Measurements from ENCODE around the gene ARHGAP28. TPM values are rescaled to one million over a fixed set of nuclear protein-coding genes. Genes with fewer than 3 reads are reported as not detected.

The ARHGAP28 gene
- total and polyA plus RNA-seq, 10 of the 15 experiments (the other 5 are each of a cell fraction or from before 2014, with no cell fraction given): not detected

- Histone ChIP-seq H3K4me3 (no peak overlapping the region), H3K79me2 (ENCODE audit: control insufficient read depth, insufficient read depth, low read length) (no peaks in the 10 kb centered on the region), H3K4me1 (ENCODE audit: control insufficient read depth, insufficient read depth, low read length) (no peaks in the 10 kb centered on the region), H3K9ac (ENCODE audit: control insufficient read depth, insufficient read depth, low read length) (no peak overlapping the region), H3K9me3 (replicated peaks; ENCODE audit: control insufficient read depth, insufficient read depth, low read length) (no peaks in the 10 kb centered on the region), H3K27me3 (replicated peaks in 1 of 2; ENCODE audit: control insufficient read depth in 2 of 2, insufficient read depth in 2 of 2, low read length in 1 of 2) (no peaks in the 10 kb centered on the region; a peak in 1 of 4 replicates), H2AFZ (ENCODE audit: control insufficient read depth, low read depth, low read length) (no peak overlapping the region), H4K20me1 (ENCODE audit: control insufficient read depth, insufficient read depth) (no peaks in the 10 kb centered on the region), H3K36me3 (ENCODE audit: control insufficient read depth in 2 of 2, insufficient read depth in 2 of 2, low read length in 1 of 2) (no peaks in the 10 kb centered on the region), H3K27ac (ENCODE audit: control insufficient read depth, insufficient read depth) (no peak overlapping the region), H3K4me2 (ENCODE audit: control insufficient read depth, insufficient read depth) (no peak overlapping the region)
- in situ Hi-C loops (cut with MboI): no loop called here
- intact Hi-C loops (cut with micrococcal nuclease; ENCODE audit: unreplicated experiment): no loop called here
- ChIA-PET SMC1A (ENCODE audit: uncharacterized antibody, unreplicated experiment) (no interaction called here), RAD21 (ENCODE audit: unreplicated experiment) (no interaction called here), CTCF (no interaction called here), POLR2A (no interaction called here)
- DNase-seq (ENCODE audit: low read depth, low spot score) (no peak), ATAC-seq (no peak), FAIRE-seq (no peak)
- no TSS peak for BruUV-seq (replicated peaks)
- TF ChIP-seq ZNF274 (IDR thresholded peaks at IDR 0.05; ENCODE audit: insufficient read depth, insufficient read length): no peak
- TF ChIP-seq GATAD2B (conservative IDR thresholded peaks at IDR 0.05; ENCODE audit: low read depth): no peak
- TF ChIP-seq HSF1 (IDR thresholded peaks at IDR 0.05; ENCODE audit: low read depth, low read length): no peak
- TF ChIP-seq ZNF592 (IDR thresholded peaks at IDR 0.05): no peak
- no peak for TF ChIP-seq MEF2A (IDR thresholded peaks at IDR 0.05; ENCODE audit: insufficient read depth, low read depth, low read length)
- no peak for TF ChIP-seq CHD4 (IDR thresholded peaks at IDR 0.05)
- no peak for TF ChIP-seq RFX5 (IDR thresholded peaks at IDR 0.05; ENCODE audit: low read depth, low read length)
- TF ChIP-seq HDGF (IDR thresholded peaks at IDR 0.05): no peak
- TF ChIP-seq USF1 (IDR thresholded peaks at IDR 0.05; ENCODE audit: borderline replicate concordance, extremely low read length, insufficient read depth, low read depth, low read length): no peak
- no peak for TF ChIP-seq ZZZ3 (IDR thresholded peaks at IDR 0.05; ENCODE audit: control insufficient read depth, insufficient read length, low read depth)
- TF ChIP-seq SKIL (IDR thresholded peaks at IDR 0.05; ENCODE audit: low read depth, poor library complexity, severe bottlenecking): no peak
- no peak for TF ChIP-seq SP1 (IDR thresholded peaks at IDR 0.05; ENCODE audit: low read depth, low read length)
- no peak for TF ChIP-seq YY1 (IDR thresholded peaks at IDR 0.05; ENCODE audit: low read depth, low read length)
- no peak for TF ChIP-seq E4F1 (IDR thresholded peaks at IDR 0.05; ENCODE audit: borderline replicate concordance, partially characterized antibody)
- no peak for TF ChIP-seq DPF2 (IDR thresholded peaks at IDR 0.05)
Observed at GRCh38 chr18:6820314-6820713, 90.8 kb downstream of the ARHGAP28 start.
